Activated naive CD4-positive, alpha-beta T cell treated with Interleukin-2 at 50 U/mL for 16 hours (primary cell): ENCODE measurements around the gene DCAF11.

Experiments used
- DNase-seq: peaks from one replicate; pipeline ENCODE4 v3.0.0-alpha.2; 2020

DCAF11 gene

DNA sequence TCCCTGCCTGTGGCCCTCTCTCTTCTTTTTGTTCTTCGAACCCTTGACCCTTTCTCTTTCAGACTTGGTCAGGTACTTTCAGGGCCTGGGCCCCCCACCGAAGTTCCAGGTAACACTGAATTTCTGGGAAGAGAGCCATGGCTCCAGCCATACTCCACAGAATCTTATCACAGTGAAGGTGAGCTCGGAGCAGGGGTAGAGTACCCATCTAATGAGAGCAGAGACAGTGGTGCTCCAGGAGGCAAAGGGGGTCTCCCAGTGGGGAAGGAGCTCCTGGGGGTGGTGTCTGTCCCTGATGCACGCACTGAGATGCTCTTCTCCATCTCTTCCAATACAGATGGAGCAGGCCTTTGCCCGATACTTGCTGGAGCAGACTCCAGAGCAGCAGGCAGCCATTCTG is 51.2 kb downstream of the DCAF11 start:
- no peak for DNase-seq

DNA sequence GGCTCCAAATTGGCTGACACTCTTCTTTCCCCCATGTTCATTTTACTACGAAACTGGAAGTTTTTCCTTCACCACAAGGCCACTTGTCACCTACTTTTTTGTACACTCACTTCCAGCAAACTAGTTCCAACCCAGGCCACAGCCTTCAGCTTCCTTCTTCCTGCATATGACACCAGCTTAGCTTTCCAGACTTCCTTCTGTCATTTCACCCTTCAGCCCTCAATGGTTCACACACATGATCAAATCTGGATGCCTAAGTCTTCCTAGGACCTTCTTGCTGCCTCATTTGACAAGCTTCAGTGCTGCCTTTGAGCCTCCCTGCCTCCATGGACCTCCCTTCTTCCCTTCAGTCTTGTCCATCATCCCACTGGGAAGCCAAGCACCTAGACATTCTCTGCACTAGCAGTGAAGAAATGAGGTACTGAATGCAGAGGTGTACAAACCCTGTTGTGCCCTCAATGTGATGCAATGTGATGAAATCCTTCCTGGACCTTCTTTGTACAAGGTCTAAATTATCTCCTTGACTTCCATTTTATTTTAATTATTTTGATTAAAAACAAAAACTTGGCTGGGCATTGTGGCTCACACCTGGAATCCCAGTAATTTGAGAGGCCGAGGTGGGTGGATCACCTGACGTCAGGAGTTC is 53.0 kb downstream of the DCAF11 start:
- DNase-seq: no peak

GRCh38 chr14:24171422-24172260 is 57.1 kb downstream of the DCAF11 start, which contains the start of gene REC8:
Gene REC8 (plus strand): TSS chr14:24172080. CDS start chr14:24172553, 473 bp downstream.
- DNase-seq: peak; percentile 67

DNA sequence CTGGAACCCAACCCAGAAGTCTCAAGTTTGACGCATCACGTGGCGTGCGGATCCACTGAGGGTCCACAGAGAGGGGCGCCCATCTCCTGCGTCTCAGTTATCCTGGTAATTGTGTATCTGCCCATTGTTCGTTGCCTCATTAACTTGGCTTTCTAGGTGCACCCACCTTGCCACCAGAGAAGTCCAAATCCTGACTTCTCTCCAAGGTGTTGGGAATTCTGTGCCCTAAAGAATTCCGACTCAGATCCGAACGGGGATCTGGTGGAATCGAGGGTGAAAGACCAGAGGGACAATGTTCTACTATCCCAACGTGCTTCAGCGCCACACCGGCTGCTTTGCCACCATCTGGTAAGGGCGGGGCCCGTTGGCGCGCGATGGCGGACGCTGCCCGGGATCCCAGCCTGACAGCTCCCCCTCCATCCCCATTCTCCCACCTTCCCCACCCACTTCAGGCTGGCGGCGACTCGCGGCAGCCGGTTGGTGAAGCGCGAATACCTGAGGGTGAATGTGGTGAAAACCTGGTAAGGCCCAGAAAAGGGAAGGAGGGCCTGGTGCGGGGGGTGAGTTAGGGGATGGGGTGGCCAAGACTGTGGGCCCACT is 57.8 kb downstream of the DCAF11 start:
- DNase-seq: no peak

GRCh38 chr14:24172871-24173281 is 58.3 kb downstream of the DCAF11 start:
- no peak for DNase-seq
